WTC11 (cell line): ENCODE results near the gene COG8. TPM values are rescaled to one million over a fixed set of nuclear protein-coding genes. Genes with fewer than 3 reads are reported as not detected.

Source experiments
- AFF4 ChIP-seq: sonication (generic); formaldehyde crosslinking; IDR thresholded peaks from 2 replicates; pipeline ENCODE4 v1.8.1; 2023; ENCODE audit warnings: mild to moderate bottlenecking, missing genetic modification reagents, borderline replicate concordance
- AR ChIP-seq: fragments of 250-450 bp; sonication (Bioruptor Pico); IDR thresholded peaks from 2 replicates; pipeline ENCODE4 v1.9.0; 2021; ENCODE audit warnings: mild to moderate bottlenecking
- ARID4B ChIP-seq: sonication (generic); formaldehyde crosslinking; IDR thresholded peaks from 2 replicates; pipeline ENCODE4 v1.8.0; 2023; ENCODE audit warnings: missing genetic modification reagents, mild to moderate bottlenecking, borderline replicate concordance
- CDX4 ChIP-seq: fragments of 250-450 bp; sonication (Bioruptor Pico); IDR thresholded peaks from 2 replicates; pipeline ENCODE4 v1.9.0; 2021; ENCODE audit warnings: moderate library complexity, mild to moderate bottlenecking, inconsistent platforms, borderline replicate concordance
- CTCF ChIP-seq: fragments of 200-600 bp; IDR thresholded peaks from 2 replicates; pipeline ENCODE4 v1.8.0; 2022; ENCODE audit warnings: antibody characterized with exemption
- E2F5 ChIP-seq: sonication (generic); formaldehyde crosslinking; IDR thresholded peaks from 2 replicates; pipeline ENCODE4 v1.8.1; 2022; ENCODE audit warnings: mild to moderate bottlenecking, moderate library complexity, missing genetic modification reagents
- ESRRA ChIP-seq: sonication (generic); formaldehyde crosslinking; IDR thresholded peaks from 2 replicates; pipeline ENCODE4 v1.8.1; 2022; ENCODE audit warnings: mild to moderate bottlenecking, missing genetic modification reagents, borderline replicate concordance
- ETV6 ChIP-seq: sonication (generic); formaldehyde crosslinking; IDR thresholded peaks from 2 replicates; pipeline ENCODE4 v1.8.1; 2022; ENCODE audit warnings: mild to moderate bottlenecking, missing genetic modification reagents
- PREB ChIP-seq: sonication (generic); formaldehyde crosslinking; IDR thresholded peaks from 2 replicates; pipeline ENCODE4 v1.8.1; 2022; ENCODE audit warnings: mild to moderate bottlenecking, missing genetic modification reagents, moderate library complexity, borderline replicate concordance
- PRRX2 ChIP-seq: fragments of 250-450 bp; sonication (Bioruptor Pico); IDR thresholded peaks from 2 replicates; pipeline ENCODE4 v1.8.0; 2021; ENCODE audit warnings: mild to moderate bottlenecking
- USF2 ChIP-seq: sonication (generic); formaldehyde crosslinking; IDR thresholded peaks from 2 replicates; pipeline ENCODE4 v1.8.1; 2023; ENCODE audit warnings: mild to moderate bottlenecking, missing genetic modification reagents, moderate library complexity
- ZBTB43 ChIP-seq: sonication (generic); formaldehyde crosslinking; IDR thresholded peaks from 2 replicates; pipeline ENCODE4 v1.8.1; 2023; ENCODE audit warnings: mild to moderate bottlenecking, missing genetic modification reagents
- ZNF219 ChIP-seq: sonication (generic); formaldehyde crosslinking; IDR thresholded peaks from 2 replicates; pipeline ENCODE4 v1.8.0; 2023; ENCODE audit warnings: missing genetic modification reagents, mild to moderate bottlenecking, borderline replicate concordance
- ZNF232 ChIP-seq: sonication (generic); formaldehyde crosslinking; IDR thresholded peaks from 2 replicates; pipeline ENCODE4 v1.8.0; 2022; ENCODE audit warnings: mild to moderate bottlenecking, missing genetic modification reagents
- ZNF512 ChIP-seq: sonication (generic); formaldehyde crosslinking; IDR thresholded peaks from 2 replicates; pipeline ENCODE4 v1.8.1; 2022; ENCODE audit warnings: missing genetic modification reagents, borderline replicate concordance
- total RNA-seq: library from RNA; stranded (reverse); gene quantifications from 3 replicates; pipeline ENCODE4 v1.2.3, GENCODE V29; 2021

COG8 gene
- total RNA-seq, 1 experiment from 2014 or later: 56.5 TPM

GRCh38 chr16:69339289-69340094 lies at the start of gene COG8, which contains the start of gene NIP7 (continued):
- TF ChIP-seq ZNF512 (CRISPR knock-in tag) (no peak), AR (no peak), ZNF232 (CRISPR knock-in tag) (0 out of 2 replicates have a peak, but pooled peaks have one; percentile 58), USF2 (CRISPR knock-in tag) (peak; percentile 55), ARID4B (peak; percentile 62; the same call in 1 of the 2 replicates), ETV6 (CRISPR knock-in tag) (no peak; the same call in 1 of the 2 replicates), ESRRA (no peak), PREB (CRISPR knock-in tag) (0 out of 2 replicates have a peak, but pooled peaks have one; percentile 5), ZBTB43 (0 out of 2 replicates have a peak, but pooled peaks have one; percentile 5), CDX4 (CRISPR knock-in tag) (no peak), AFF4 (CRISPR knock-in tag) (0 out of 2 replicates have a peak, but pooled peaks have one; percentile 67), PRRX2 (CRISPR knock-in tag) (no peak), CTCF (peak; percentile 89), E2F5 (CRISPR knock-in tag) (0 out of 2 replicates have a peak, but pooled peaks have one; percentile 70), ZNF219 (0 out of 2 replicates have a peak, but pooled peaks have one; percentile 44)
